HFFc6 (cell line): ENCODE measurements around the gene XYLT2. TPM values are rescaled to one million over a fixed set of nuclear protein-coding genes. Genes with fewer than 3 reads are reported as not detected.

ENCODE experiments used
- DNase-seq: peaks from one replicate; pipeline ENCODE4 v3.0.0-alpha.2; 2018
- H3K27ac Mint-ChIP-seq: 2 replicates; pipeline ENCODE4 v1.8.0; 2020; ENCODE audit warnings: mild to moderate bottlenecking, mixed read lengths
- H3K27me3 Mint-ChIP-seq: 2 replicates; pipeline ENCODE4 v1.8.0; 2021; ENCODE audit warnings: mild to moderate bottlenecking, moderate library complexity, mixed read lengths; ENCODE audit not compliant: insufficient read depth
- H3K36me3 Mint-ChIP-seq: 2 replicates; pipeline ENCODE4 v1.8.0; 2021; ENCODE audit warnings: low read depth, mixed read lengths
- H3K4me1 Mint-ChIP-seq: 2 replicates; pipeline ENCODE4 v1.8.0; 2020; ENCODE audit warnings: low read depth, mixed read lengths
- H3K4me3 Mint-ChIP-seq: 2 replicates; pipeline ENCODE4 v1.8.0; 2020; ENCODE audit warnings: mild to moderate bottlenecking, moderate library complexity, mixed read lengths
- H3K9me3 Mint-ChIP-seq: 2 replicates; pipeline ENCODE4 v1.8.0; 2020; ENCODE audit warnings: mild to moderate bottlenecking, mixed read lengths
- total RNA-seq, 6 experiments: library from RNA; stranded (reverse); fragmentation: NEBNext Ultra II Directional; extraction: Animal tissue kit (Norgen Biotek cat#: 25700); gene quantifications; 2 replicates in 1 of 6; 3 replicates in 5 of 6; pipeline ENCODE4 v1.2.3, GENCODE V29; 2021
- TF ChIP-seq, protein P1 (sequence below): fragments of 200-600 bp; sonication (generic); IDR thresholded peaks from 2 replicates; pipeline ENCODE4 v1.5.0; 2021; ENCODE audit warnings: antibody characterized with exemption, mild to moderate bottlenecking

XYLT2 gene
- total RNA-seq, 6 experiments from 2014 or later = 38.9 to 47.1 (median 43.2) TPM

- no peak for DNase-seq
- H3K36me3 Mint-ChIP-seq = peaks cover 69% of the 10 kb centered on the region
- H3K27me3 Mint-ChIP-seq = no peaks in the 10 kb centered on the region; the same call in none of the 2 replicates
- H3K4me1 Mint-ChIP-seq = peaks cover 21% of the 10 kb centered on the region
- TF ChIP-seq, protein P1, sequence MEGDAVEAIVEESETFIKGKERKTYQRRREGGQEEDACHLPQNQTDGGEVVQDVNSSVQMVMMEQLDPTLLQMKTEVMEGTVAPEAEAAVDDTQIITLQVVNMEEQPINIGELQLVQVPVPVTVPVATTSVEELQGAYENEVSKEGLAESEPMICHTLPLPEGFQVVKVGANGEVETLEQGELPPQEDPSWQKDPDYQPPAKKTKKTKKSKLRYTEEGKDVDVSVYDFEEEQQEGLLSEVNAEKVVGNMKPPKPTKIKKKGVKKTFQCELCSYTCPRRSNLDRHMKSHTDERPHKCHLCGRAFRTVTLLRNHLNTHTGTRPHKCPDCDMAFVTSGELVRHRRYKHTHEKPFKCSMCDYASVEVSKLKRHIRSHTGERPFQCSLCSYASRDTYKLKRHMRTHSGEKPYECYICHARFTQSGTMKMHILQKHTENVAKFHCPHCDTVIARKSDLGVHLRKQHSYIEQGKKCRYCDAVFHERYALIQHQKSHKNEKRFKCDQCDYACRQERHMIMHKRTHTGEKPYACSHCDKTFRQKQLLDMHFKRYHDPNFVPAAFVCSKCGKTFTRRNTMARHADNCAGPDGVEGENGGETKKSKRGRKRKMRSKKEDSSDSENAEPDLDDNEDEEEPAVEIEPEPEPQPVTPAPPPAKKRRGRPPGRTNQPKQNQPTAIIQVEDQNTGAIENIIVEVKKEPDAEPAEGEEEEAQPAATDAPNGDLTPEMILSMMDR = no peak
- no peak overlapping the region for H3K4me3 Mint-ChIP-seq
- H3K9me3 Mint-ChIP-seq = no peaks in the 10 kb centered on the region
- peak overlapping the region; percentile 4; the same call in 1 of the 2 replicates for H3K27ac Mint-ChIP-seq
Measured at GRCh38 chr17:50388728-50389127, 42.8 kb downstream of the XYLT2 start.

- no peaks in the 10 kb centered on the region for H3K9me3 Mint-ChIP-seq
- H3K27me3 Mint-ChIP-seq = no peaks in the 10 kb centered on the region; the same call in none of the 2 replicates
- H3K4me1 Mint-ChIP-seq = peaks cover 29% of the 10 kb centered on the region
- TF ChIP-seq, protein P1 = no peak
- H3K4me3 Mint-ChIP-seq = no peak overlapping the region
- peaks cover 76% of the 10 kb centered on the region for H3K36me3 Mint-ChIP-seq
- H3K27ac Mint-ChIP-seq = no peak overlapping the region
- no peak for DNase-seq
Measured at GRCh38 chr17:50389534-50389933, 43.6 kb downstream of the XYLT2 start.

DNA sequence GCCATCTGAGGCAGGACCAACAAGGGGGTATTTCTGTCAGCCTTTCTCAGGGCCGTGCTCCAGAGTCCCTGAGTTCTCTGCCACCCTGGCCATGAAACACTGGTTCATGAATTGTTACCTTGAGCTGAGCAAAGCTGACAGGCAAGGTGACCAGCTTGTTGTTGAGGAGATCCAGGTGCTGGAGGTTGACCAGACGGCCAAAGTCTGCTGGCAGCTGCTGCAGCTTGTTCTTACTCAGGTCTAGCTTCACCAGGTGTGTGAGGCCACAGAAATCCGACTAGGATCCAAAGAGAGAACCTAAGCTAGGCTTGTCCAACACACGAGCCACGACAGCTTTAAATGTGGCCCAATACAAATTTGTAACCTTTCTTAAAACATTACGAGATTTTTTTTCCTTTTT, 46.7 kb downstream of the XYLT2 start:
- Mint-ChIP-seq H3K36me3 (peaks cover 75% of the 10 kb centered on the region), H3K4me3 (no peak overlapping the region), H3K27ac (peak overlapping the region; percentile 21; the same call in 1 of the 2 replicates), H3K4me1 (peaks cover 41% of the 10 kb centered on the region), H3K27me3 (no peaks in the 10 kb centered on the region; the same call in 1 of the 2 replicates), H3K9me3 (no peaks in the 10 kb centered on the region)
- TF ChIP-seq, protein P1 = no peak
- no peak for DNase-seq

- H3K36me3 Mint-ChIP-seq = peaks cover 65% of the 10 kb centered on the region
- H3K4me1 Mint-ChIP-seq = peaks cover 45% of the 10 kb centered on the region
- no peaks in the 10 kb centered on the region; the same call in 1 of the 2 replicates for H3K27me3 Mint-ChIP-seq
- H3K4me3 Mint-ChIP-seq = peak overlapping the region; percentile 97
- TF ChIP-seq, protein P1 = no peak
- H3K27ac Mint-ChIP-seq = 0 out of 2 replicates have a peak overlapping the region, but pooled peaks have one; percentile 6
- DNase-seq = no peak
- no peaks in the 10 kb centered on the region for H3K9me3 Mint-ChIP-seq
Measured at GRCh38 chr17:50393700-50394099, 47.8 kb downstream of the XYLT2 start.

GRCh38 chr17:50394711-50395110, 48.8 kb downstream of the XYLT2 start:
- peaks cover 45% of the 10 kb centered on the region for H3K4me1 Mint-ChIP-seq
- H3K36me3 Mint-ChIP-seq = peaks cover 56% of the 10 kb centered on the region
- no peaks in the 10 kb centered on the region; the same call in 1 of the 2 replicates for H3K27me3 Mint-ChIP-seq
- H3K9me3 Mint-ChIP-seq = no peaks in the 10 kb centered on the region
- peak overlapping the region; percentile 97 for H3K4me3 Mint-ChIP-seq
- no peak for DNase-seq
- peak overlapping the region; percentile 50 for H3K27ac Mint-ChIP-seq
- TF ChIP-seq, protein P1 = no peak; the same call in 1 of the 2 replicates
